Liver (tissue), 9 donors: ENCODE data around the gene TMEM87A. TPM values are rescaled to one million over a fixed set of nuclear protein-coding genes. Genes with fewer than 3 reads are reported as not detected.

ENCODE experiments used
- DNase-seq: peaks from one replicate; pipeline ENCODE4 v3.0.0-alpha.2; 2017; ENCODE audit warnings: low spot score
- H3K27ac ChIP-seq, 2 donors: one replicate each; pipeline ENCODE4 v1.7.0; 2013; ENCODE audit warnings: inconsistent platforms in 2 of 2, low read length in 2 of 2, control low read depth in 1 of 2, low read depth in 1 of 2, mild to moderate bottlenecking in 1 of 2
- H3K27me3 ChIP-seq, 4 donors: one replicate each; pipeline versions ENCODE4 v1.6.1 to v1.7.0; 2013; ENCODE audit warnings: low read length in 3 of 4, inconsistent platforms in 1 of 4, mild to moderate bottlenecking in 1 of 4, moderate library complexity in 1 of 4; ENCODE audit not compliant: control insufficient read depth in 4 of 4, insufficient read depth in 4 of 4
- H3K36me3 ChIP-seq, 4 donors: one replicate each; pipeline versions ENCODE4 v1.6.1 to v1.7.0; 2013; ENCODE audit warnings: low read length in 3 of 4, mild to moderate bottlenecking in 3 of 4, low read depth in 1 of 4, moderate library complexity in 1 of 4; ENCODE audit not compliant: control insufficient read depth in 4 of 4, insufficient read depth in 3 of 4
- H3K4me1 ChIP-seq, 4 donors: one replicate each; pipeline versions ENCODE4 v1.6.1 to v1.7.0; 2013; ENCODE audit warnings: low read length in 3 of 4, mild to moderate bottlenecking in 3 of 4, moderate library complexity in 1 of 4; ENCODE audit not compliant: control insufficient read depth in 4 of 4, insufficient read depth in 4 of 4
- H3K4me3 ChIP-seq, 3 donors: one replicate each; pipeline versions ENCODE4 v1.6.1 to v1.7.0; 2013; ENCODE audit warnings: low read length in 3 of 3, control low read depth in 1 of 3, low read depth in 1 of 3, mild to moderate bottlenecking in 1 of 3
- H3K9ac ChIP-seq, 2 donors: one replicate each; pipeline ENCODE4 v1.7.0; 2013; ENCODE audit warnings: low read length in 2 of 2, mild to moderate bottlenecking in 2 of 2, moderate library complexity in 2 of 2, control low read depth in 1 of 2, low read depth in 1 of 2
- H3K9me3 ChIP-seq, 4 donors: one replicate each; pipeline versions ENCODE4 v1.6.1 to v1.7.0; 2013; ENCODE audit warnings: low read length in 3 of 4; ENCODE audit not compliant: control insufficient read depth in 4 of 4
- ATF3 ChIP-seq: IDR thresholded peaks from 2 replicates; pipeline ENCODE4 v1.6.1; 2016; ENCODE audit warnings: antibody characterized with exemption
- CTCF ChIP-seq: fragments of 150-350 bp; IDR thresholded peaks from 2 replicates; pipeline ENCODE4 v1.5.1; 2017; ENCODE audit warnings: improper control_type of control experiment, low read depth, low read length; ENCODE audit not compliant: missing input control
- EGR1 ChIP-seq, 2 donors: IDR thresholded peaks; 2 replicates each; pipeline ENCODE4 v1.6.1; 2016 to 2018; ENCODE audit warnings: antibody characterized with exemption in 2 of 2, low read depth in 2 of 2
- FOXA1 ChIP-seq: IDR thresholded peaks from 2 replicates; pipeline ENCODE4 v1.6.1; 2016; ENCODE audit warnings: antibody characterized with exemption
- FOXA2 ChIP-seq: IDR thresholded peaks from 2 replicates; pipeline ENCODE4 v1.6.1; 2016; ENCODE audit warnings: antibody characterized with exemption
- GABPA ChIP-seq, 2 donors: IDR thresholded peaks in 1 of 2; conservative IDR thresholded peaks in 1 of 2; 2 replicates each; pipeline ENCODE4 v1.6.1; 2016; ENCODE audit warnings: antibody characterized with exemption in 2 of 2, mild to moderate bottlenecking in 1 of 2, moderate library complexity in 1 of 2
- HNF4A ChIP-seq, 2 donors: conservative IDR thresholded peaks; 2 replicates each; pipeline ENCODE4 v1.6.1; 2016; ENCODE audit warnings: antibody characterized with exemption in 2 of 2, mild to moderate bottlenecking in 2 of 2
- HNF4G ChIP-seq: IDR thresholded peaks from 2 replicates; pipeline ENCODE4 v1.6.1; 2016; ENCODE audit warnings: antibody characterized with exemption
- JUND ChIP-seq, 2 donors: IDR thresholded peaks; 2 replicates each; pipeline ENCODE4 v1.6.1; 2016; ENCODE audit warnings: antibody characterized with exemption in 2 of 2
- MAX ChIP-seq: IDR thresholded peaks from 2 replicates; pipeline ENCODE4 v1.6.1; 2016; ENCODE audit warnings: antibody characterized with exemption
- NR2F2 ChIP-seq: IDR thresholded peaks from 2 replicates; pipeline ENCODE4 v1.6.1; 2016; ENCODE audit warnings: antibody characterized with exemption
- RAD21 ChIP-seq, 2 donors: IDR thresholded peaks; 2 replicates each; pipeline ENCODE4 v1.6.1; 2016; ENCODE audit warnings: antibody characterized with exemption in 2 of 2, mild to moderate bottlenecking in 2 of 2
- REST ChIP-seq: IDR thresholded peaks from 2 replicates; pipeline ENCODE4 v1.6.1; 2016; ENCODE audit warnings: antibody characterized with exemption, mild to moderate bottlenecking
- RXRA ChIP-seq, 2 donors: IDR thresholded peaks; 2 replicates each; pipeline ENCODE4 v1.6.1; 2017 to 2018; ENCODE audit warnings: antibody characterized with exemption in 2 of 2, mild to moderate bottlenecking in 1 of 2
- SP1 ChIP-seq: IDR thresholded peaks from 2 replicates; pipeline ENCODE4 v1.6.1; 2018; ENCODE audit warnings: antibody characterized with exemption, mild to moderate bottlenecking
- TAF1 ChIP-seq: conservative IDR thresholded peaks from 2 replicates; pipeline ENCODE4 v1.6.1; 2016; ENCODE audit warnings: antibody characterized with exemption, mild to moderate bottlenecking
- YY1 ChIP-seq: IDR thresholded peaks from 2 replicates; pipeline ENCODE4 v1.6.1; 2016; ENCODE audit warnings: antibody characterized with exemption, mild to moderate bottlenecking
- ZBTB33 ChIP-seq: IDR thresholded peaks from 2 replicates; pipeline ENCODE4 v1.6.1; 2016; ENCODE audit warnings: antibody characterized with exemption
- WGBS: extraction: QIAGEN DNeasy Blood & Tissue Kit; methylation state at CpG from one replicate; pipeline ENCODE4 v1.1.7; 2013; 5-methylcytosine and 5-hydroxymethylcytosine counted together
- polyA plus RNA-seq, 2 donors: library from polyadenylated mRNA; stranded (reverse) in 1 of 2; unstranded in 1 of 2; fragments of 200-250 nt in 1 of 2; fragments of >200 nt in 1 of 2; fragmentation: Nextera tagmentation in 1 of 2; extraction: Ambion mirVana in 1 of 2; gene quantifications; one replicate each; pipeline versions ENCODE4 v1.2.1 to v1.2.3, GENCODE V29; 2013 to 2015
- total RNA-seq, 2 donors: library from RNA; depleted of rRNA; stranded (reverse); fragments of >200 nt; gene quantifications; one replicate each; pipeline ENCODE4 v1.2.3, GENCODE V29; 2014
- donor health status: healthy.
- donor health status: healthy.
- donor health status: healthy.
- donor health status: healthy.
- donor health status: healthy.

TMEM87A gene
- total and polyA plus RNA-seq, 4 donors = 9.2 to 27.3 (median 21.8) TPM

GRCh38 chr15:42283671-42284070, 10.4 kb upstream of the TMEM87A start:
- Histone ChIP-seq H3K9me3 (no peaks in the 10 kb centered on the region), H3K9ac (no peak overlapping the region), H3K4me1 (peaks cover 16 to 46% (median 37%) of the 10 kb centered on the region in 4 donors), H3K4me3 (no peak overlapping the region), H3K27me3 (no peaks in the 10 kb centered on the region), H3K36me3 (peaks cover 1 to 12% (median 7%) of the 10 kb centered on the region in 4 donors), H3K27ac (peak overlapping the region; percentile 14 to 52)
- TF ChIP-seq FOXA1 = no peak
- TF ChIP-seq FOXA2 = no peak
- TF ChIP-seq ZBTB33 = peak; percentile 10
- no peak for TF ChIP-seq CTCF
- no peak for TF ChIP-seq ATF3
- TF ChIP-seq SP1 = no peak
- WGBS = 57% methylated on average over 3 of the region's 3 CpGs
- no peak for DNase-seq

- H3K4me1 ChIP-seq = peaks cover 16 to 46% (median 37%) of the 10 kb centered on the region in 4 donors
- no peaks in the 10 kb centered on the region for H3K27me3 ChIP-seq
- H3K27ac ChIP-seq = peak overlapping the region; percentile 14 to 52
- no peak for DNase-seq
- H3K4me3 ChIP-seq = no peak overlapping the region
- H3K9ac ChIP-seq = no peak overlapping the region
- 42% methylated on average over 5 of the region's 5 CpGs for WGBS
- no peaks in the 10 kb centered on the region for H3K9me3 ChIP-seq
- peaks cover 2 to 12% (median 8%) of the 10 kb centered on the region in 4 donors for H3K36me3 ChIP-seq
- no peak for TF ChIP-seq EGR1 (IDR thresholded peaks at IDR 0.05; ENCODE audit: low read depth in 2 of 2)
- TF ChIP-seq HNF4A (conservative IDR thresholded peaks at IDR 0.05) = peak; percentile 50 to 51
- no peak for TF ChIP-seq REST
- TF ChIP-seq ATF3 = no peak
- TF ChIP-seq GABPA (IDR thresholded peaks at IDR 0.05 in 1 of 2, conservative IDR thresholded peaks at IDR 0.05 in 1 of 2) = no peak
- TF ChIP-seq RXRA (IDR thresholded peaks at IDR 0.05) = peak; percentile 24 to 37
- no peak for TF ChIP-seq ZBTB33
- TF ChIP-seq HNF4G = peak; percentile 13
- TF ChIP-seq YY1 = peak; percentile 75
- no peak for TF ChIP-seq FOXA2
- peak; percentile 70 for TF ChIP-seq SP1
- TF ChIP-seq RAD21 (IDR thresholded peaks at IDR 0.05) = peak in 1 of 2 donors; percentile 9
- TF ChIP-seq CTCF = no peak
- no peak for TF ChIP-seq JUND (IDR thresholded peaks at IDR 0.05)
- TF ChIP-seq MAX = no peak
- TF ChIP-seq NR2F2 = no peak
- no peak for TF ChIP-seq TAF1
- no peak for TF ChIP-seq FOXA1
Measured at GRCh38 chr15:42282926-42283325, 9.7 kb upstream of the TMEM87A start.
